Endodermal cell (in vitro differentiated cells): ENCODE results near the gene COQ2. TPM values are rescaled to one million over a fixed set of nuclear protein-coding genes. Genes with fewer than 3 reads are reported as not detected.
"Not testable (repeated sequence)": the region's sequence is repeated elsewhere in the genome, so short reads cannot be mapped to it uniquely, and the experiment has no call there.

Experiments
- DNase-seq: peaks from one replicate; pipeline ENCODE4 v3.0.0-alpha.2; 2017
- H3K27ac ChIP-seq: 2 replicates; pipeline ENCODE4 v1.5.1; 2013; ENCODE audit warnings: mild to moderate bottlenecking, low read depth, low read length, moderate library complexity
- H3K27me3 ChIP-seq: 2 replicates; pipeline ENCODE4 v1.6.1; 2013; ENCODE audit warnings: mild to moderate bottlenecking, low read length, moderate library complexity; ENCODE audit not compliant: insufficient read depth, control insufficient read depth, poor library complexity, severe bottlenecking
- H3K36me3 ChIP-seq: 2 replicates; pipeline ENCODE4 v1.7.0; 2013; ENCODE audit warnings: mild to moderate bottlenecking, low read length, moderate library complexity; ENCODE audit not compliant: control insufficient read depth, insufficient read depth
- H3K4me1 ChIP-seq: one replicate; pipeline ENCODE4 v1.7.0; 2013; ENCODE audit warnings: low read length; ENCODE audit not compliant: control insufficient read depth, insufficient read depth
- H3K4me3 ChIP-seq: 2 replicates; pipeline ENCODE4 v1.5.1; 2013; ENCODE audit warnings: mild to moderate bottlenecking, low read length, moderate library complexity
- H3K9ac ChIP-seq: 2 replicates; pipeline ENCODE4 v1.6.1; 2013; ENCODE audit warnings: mild to moderate bottlenecking, low read length, moderate library complexity; ENCODE audit not compliant: poor library complexity, severe bottlenecking; ENCODE audit errors: extremely low read depth
- H3K9me3 ChIP-seq: 2 replicates; pipeline ENCODE4 v1.6.1; 2013; ENCODE audit warnings: mild to moderate bottlenecking, low read length, moderate library complexity; ENCODE audit not compliant: control insufficient read depth
- H3K27ac Mint-ChIP-seq: 2 replicates; pipeline ENCODE4 v1.8.0; 2020; ENCODE audit warnings: mixed read lengths
- H3K27me3 Mint-ChIP-seq: 2 replicates; pipeline ENCODE4 v1.8.0; 2021; ENCODE audit warnings: mild to moderate bottlenecking, mixed read lengths; ENCODE audit not compliant: insufficient read depth
- H3K36me3 Mint-ChIP-seq: 2 replicates; pipeline ENCODE4 v1.8.0; 2020; ENCODE audit warnings: low read depth, mixed read lengths
- H3K4me1 Mint-ChIP-seq: 2 replicates; pipeline ENCODE4 v1.8.0; 2020; ENCODE audit warnings: mixed read lengths
- H3K4me3 Mint-ChIP-seq: 2 replicates; pipeline ENCODE4 v1.8.0; 2020; ENCODE audit warnings: mild to moderate bottlenecking, moderate library complexity, mixed read lengths
- H3K9me3 Mint-ChIP-seq: 2 replicates; pipeline ENCODE4 v1.8.0; 2020; ENCODE audit warnings: mild to moderate bottlenecking, mixed read lengths
- CTCF ChIP-seq: fragments of 200-600 bp; sonication (generic); conservative IDR thresholded peaks from 2 replicates; pipeline ENCODE4 v1.5.0; 2021; ENCODE audit warnings: antibody characterized with exemption, mild to moderate bottlenecking
- WGBS, 2 experiments: methylation state at CpG; one replicate each; pipeline versions ENCODE4 v1.1.5 to v1.1.7; 2013; ENCODE audit warnings: missing lambda C conversion rate in 2 of 2, mixed read lengths in 1 of 2; ENCODE audit not compliant: insufficient coverage in 1 of 2, insufficient read length in 1 of 2; 5-methylcytosine and 5-hydroxymethylcytosine counted together
- total RNA-seq, 2 donors: library from RNA; stranded (reverse); fragmentation: NEBNext Ultra II Directional in 1 of 2; extraction: Animal tissue kit (Norgen Biotek cat#: 25700) in 1 of 2; gene quantifications; 2 replicates in 1 of 2; 3 replicates in 1 of 2; pipeline ENCODE4 v1.2.1, GENCODE V29; 2021

Gene COQ2
- total RNA-seq, 2 donors from 2014 or later: 17.7 to 18.4 TPM

- WGBS, 2 experiments: 88 to 95% methylated on average over 4 of the region's 4 CpGs
- Histone ChIP-seq H3K27me3 (no peaks in the 10 kb centered on the region), H3K4me3 (peak overlapping the region; percentile 18), H3K27ac (no peak overlapping the region), H3K36me3 (no peaks in the 10 kb centered on the region), H3K9me3 (no peaks in the 10 kb centered on the region), H3K9ac (no peak overlapping the region), H3K4me1 (no peaks in the 10 kb centered on the region)
- DNase-seq: no peak
- Mint-ChIP-seq H3K27me3 (peaks cover 6% of the 10 kb centered on the region), H3K36me3 (peaks cover 14% of the 10 kb centered on the region), H3K9me3 (no peaks in the 10 kb centered on the region), H3K4me3 (no peak overlapping the region), H3K4me1 (peaks cover 19% of the 10 kb centered on the region), H3K27ac (no peak overlapping the region)
- TF ChIP-seq CTCF: no peak
Observed at GRCh38 chr4:83281307-83281706, 3.3 kb downstream of the COQ2 start.

- no peaks in the 10 kb centered on the region for H3K4me1 ChIP-seq
- H3K27ac ChIP-seq: no peak overlapping the region
- Mint-ChIP-seq H3K9me3 (no peaks in the 10 kb centered on the region), H3K4me3 (no peak overlapping the region), H3K4me1 (peaks cover 5% of the 10 kb centered on the region), H3K36me3 (peaks cover 35% of the 10 kb centered on the region), H3K27ac (no peak overlapping the region), H3K27me3 (no peaks in the 10 kb centered on the region)
- peaks cover 15% of the 10 kb centered on the region for H3K36me3 ChIP-seq
- no peak for TF ChIP-seq CTCF
- DNase-seq: no peak
- H3K9ac ChIP-seq: no peak overlapping the region
- 94% methylated on average over 2 of the region's 3 CpGs; no CpG with 5 or more reads in 1 of the 2 experiments for WGBS, 2 experiments
- no peak overlapping the region for H3K4me3 ChIP-seq
- no peaks in the 10 kb centered on the region for H3K27me3 ChIP-seq
- no peaks in the 10 kb centered on the region for H3K9me3 ChIP-seq
Observed at GRCh38 chr4:83276299-83277040, 8.1 kb downstream of the COQ2 start.

GRCh38 chr4:83273926-83274325 is 10.7 kb downstream of the COQ2 start:
- not testable (repeated sequence) for H3K27ac Mint-ChIP-seq, H3K4me1 ChIP-seq, H3K27me3 ChIP-seq, H3K4me3 Mint-ChIP-seq, H3K27ac ChIP-seq, H3K4me3 ChIP-seq, H3K9ac ChIP-seq, DNase-seq, H3K9me3 Mint-ChIP-seq, H3K27me3 Mint-ChIP-seq, H3K4me1 Mint-ChIP-seq, H3K9me3 ChIP-seq
- H3K36me3 ChIP-seq: peaks cover 19% of the 10 kb centered on the region
- peaks cover 39% of the 10 kb centered on the region for H3K36me3 Mint-ChIP-seq
- 93 to 100% methylated on average over 1 to 3 of the region's 3 CpGs for WGBS, 2 experiments

GRCh38 chr4:83272900-83273299 is 11.7 kb downstream of the COQ2 start:
- H3K27me3 ChIP-seq: no peaks in the 10 kb centered on the region
- Mint-ChIP-seq H3K4me1 (no peaks in the 10 kb centered on the region), H3K27ac (no peak overlapping the region)

More at GRCh38 chr4:83272900-83273299, 11.7 kb downstream of the COQ2 start:
- TF ChIP-seq CTCF: no peak
- Mint-ChIP-seq H3K36me3 (peaks cover 39% of the 10 kb centered on the region), H3K9me3 (no peaks in the 10 kb centered on the region), H3K27me3 (no peaks in the 10 kb centered on the region), H3K4me3 (no peak overlapping the region)
- no peak overlapping the region for H3K27ac ChIP-seq
- peaks cover 29% of the 10 kb centered on the region for H3K36me3 ChIP-seq
- DNase-seq: no peak
- WGBS, 2 experiments: 93 to 94% methylated on average over 4 to 5 of the region's 5 CpGs
- H3K9ac ChIP-seq: no peak overlapping the region
- no peak overlapping the region for H3K4me3 ChIP-seq
- H3K4me1 ChIP-seq: no peaks in the 10 kb centered on the region
- H3K9me3 ChIP-seq: no peaks in the 10 kb centered on the region
